Activated naive CD4-positive, alpha-beta T cell treated with anti-CD3 and anti-CD28 coated beads for 36 hours (primary cell): ENCODE results near the gene AHRR. TPM values are rescaled to one million over a fixed set of nuclear protein-coding genes. Genes with fewer than 3 reads are reported as not detected.
A peak's percentile ranks its signal among the peaks of the same experiment; 100 is the strongest.

Source experiments
- CTCF ChIA-PET: fragments of 350-600 bp; sonication (Branson Sonifier 250); formaldehyde crosslinking; loops from one replicate; lab custom pipeline; 2021; ENCODE audit warnings: antibody characterized with exemption; lab: Charles Lee
- DNase-seq: peaks from one replicate; pipeline ENCODE4 v3.0.0-alpha.2; 2020
- H3K27ac Mint-ChIP-seq: one replicate; pipeline ENCODE4 v1.8.0; 2021; ENCODE audit warnings: mild to moderate bottlenecking, mixed read lengths
- H3K27me3 Mint-ChIP-seq: one replicate; pipeline ENCODE4 v1.8.0; 2021; ENCODE audit warnings: low read depth, mixed read lengths
- H3K36me3 Mint-ChIP-seq: one replicate; pipeline ENCODE4 v1.8.0; 2021; ENCODE audit warnings: low read depth, mixed read lengths
- H3K4me1 Mint-ChIP-seq: one replicate; pipeline ENCODE4 v1.8.0; 2021; ENCODE audit warnings: low read depth, mixed read lengths
- H3K4me3 Mint-ChIP-seq: one replicate; pipeline ENCODE4 v1.8.0; 2021; ENCODE audit warnings: mild to moderate bottlenecking, moderate library complexity, mixed read lengths
- H3K9me3 Mint-ChIP-seq: one replicate; pipeline ENCODE4 v1.8.0; 2021; ENCODE audit warnings: mixed read lengths
- intact Hi-C: fragments of 100-400 bp; cut with micrococcal nuclease; formaldehyde crosslinking; loops from one replicate; pipeline ENCODE4 v1.15.1; 2023
- total RNA-seq, 2 experiments: library from RNA; stranded (reverse); gene quantifications; one replicate each; pipeline ENCODE4 v1.2.3, GENCODE V29; 2021

AHRR gene
- total RNA-seq, 2 experiments from 2014 or later: 4.1 to 5.5 TPM

DNA sequence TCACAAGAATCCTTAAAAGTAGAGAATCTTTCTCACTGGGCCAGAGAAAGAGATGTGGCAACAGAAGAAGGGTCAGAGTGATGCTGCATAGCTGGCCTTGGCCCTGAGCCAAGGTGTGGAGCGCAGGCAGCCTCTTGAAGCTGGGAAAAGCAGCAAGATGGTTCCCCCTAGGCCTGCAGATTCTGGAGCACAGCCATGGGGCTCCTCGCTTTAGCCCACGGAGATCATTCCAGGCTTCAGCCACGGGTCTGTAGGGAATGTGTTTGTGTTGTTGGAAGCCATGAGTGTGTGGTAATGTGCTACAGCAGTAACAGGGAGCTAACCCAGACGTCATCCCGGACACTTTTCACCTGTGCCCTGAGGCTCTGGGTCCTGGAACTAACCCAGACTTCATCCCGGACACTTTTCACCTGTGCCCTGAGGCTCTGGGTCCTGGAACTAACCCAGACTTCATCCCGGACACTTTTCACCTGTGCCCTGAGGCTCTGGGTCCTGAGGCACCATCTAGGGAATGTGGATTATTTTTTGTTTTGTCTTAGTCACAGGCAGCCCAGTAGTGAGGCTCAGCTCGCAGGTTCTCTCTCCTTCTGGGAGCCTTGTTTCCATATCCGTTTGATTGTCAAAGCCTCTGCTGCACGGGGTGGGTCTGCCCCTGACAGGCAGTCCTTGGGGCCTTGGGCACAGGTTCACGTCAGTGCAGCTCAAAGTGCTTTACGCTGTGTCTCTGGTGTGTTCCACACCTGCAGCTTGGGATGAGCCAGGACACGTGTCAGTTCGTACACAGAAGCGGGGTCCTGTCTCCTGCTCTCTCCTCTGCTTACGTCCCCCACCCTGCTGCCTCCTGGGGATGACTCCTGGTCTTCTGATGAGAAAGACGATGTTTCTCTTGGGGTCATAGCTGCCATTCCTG, 65.2 kb downstream of the AHRR start:
- no peak overlapping the region for H3K4me3 Mint-ChIP-seq
- intact Hi-C loops: no loop called here
- peaks cover 24% of the 10 kb centered on the region for H3K4me1 Mint-ChIP-seq
- H3K36me3 Mint-ChIP-seq: peaks cover 11% of the 10 kb centered on the region
- peaks cover 19% of the 10 kb centered on the region for H3K9me3 Mint-ChIP-seq
- CTCF ChIA-PET: no interaction called here
- H3K27ac Mint-ChIP-seq: no peak overlapping the region
- H3K27me3 Mint-ChIP-seq: peaks cover 5% of the 10 kb centered on the region
- DNase-seq: no peak

GRCh38 chr5:387491-388265, 66.2 kb downstream of the AHRR start:
- DNase-seq: no peak
- peaks cover 12% of the 10 kb centered on the region for H3K9me3 Mint-ChIP-seq
- peaks cover 7% of the 10 kb centered on the region for H3K36me3 Mint-ChIP-seq
- no peaks in the 10 kb centered on the region for H3K27me3 Mint-ChIP-seq
- H3K4me1 Mint-ChIP-seq: peaks cover 20% of the 10 kb centered on the region
- no peak overlapping the region for H3K4me3 Mint-ChIP-seq
- no peak overlapping the region for H3K27ac Mint-ChIP-seq
- intact Hi-C loops: no loop called here
- CTCF ChIA-PET: no interaction called here

- H3K9me3 Mint-ChIP-seq: peaks cover 12% of the 10 kb centered on the region
- no peak overlapping the region for H3K4me3 Mint-ChIP-seq
- peaks cover 23% of the 10 kb centered on the region for H3K4me1 Mint-ChIP-seq
- CTCF ChIA-PET: no interaction called here
- H3K36me3 Mint-ChIP-seq: peaks cover 7% of the 10 kb centered on the region
- no peak for DNase-seq
- intact Hi-C loops: no loop called here
- no peak overlapping the region for H3K27ac Mint-ChIP-seq
- H3K27me3 Mint-ChIP-seq: no peaks in the 10 kb centered on the region
These were observed 67.0 kb downstream of the AHRR start for GRCh38 chr5:388266-389196.

- Mint-ChIP-seq H3K9me3 (peaks cover 12% of the 10 kb centered on the region), H3K27ac (no peak overlapping the region), H3K4me3 (no peak overlapping the region), H3K36me3 (peaks cover 5% of the 10 kb centered on the region), H3K27me3 (no peaks in the 10 kb centered on the region), H3K4me1 (peaks cover 27% of the 10 kb centered on the region)
- no peak for DNase-seq
- CTCF ChIA-PET: no interaction called here
- intact Hi-C loops: no loop called here
These were observed 67.8 kb downstream of the AHRR start for GRCh38 chr5:389197-389821.

GRCh38 chr5:389891-390622, 68.5 kb downstream of the AHRR start:
- Mint-ChIP-seq H3K36me3 (peaks cover 5% of the 10 kb centered on the region), H3K4me3 (no peak overlapping the region), H3K27ac (no peak overlapping the region), H3K27me3 (no peaks in the 10 kb centered on the region), H3K4me1 (peaks cover 27% of the 10 kb centered on the region), H3K9me3 (peaks cover 9% of the 10 kb centered on the region)
- DNase-seq: no peak
- CTCF ChIA-PET: no interaction called here
- intact Hi-C loops: loop anchor here (5.0 kb wide), 1 partner anchor 927 kb away; no protein-coding TSS in a partner anchor

DNA sequence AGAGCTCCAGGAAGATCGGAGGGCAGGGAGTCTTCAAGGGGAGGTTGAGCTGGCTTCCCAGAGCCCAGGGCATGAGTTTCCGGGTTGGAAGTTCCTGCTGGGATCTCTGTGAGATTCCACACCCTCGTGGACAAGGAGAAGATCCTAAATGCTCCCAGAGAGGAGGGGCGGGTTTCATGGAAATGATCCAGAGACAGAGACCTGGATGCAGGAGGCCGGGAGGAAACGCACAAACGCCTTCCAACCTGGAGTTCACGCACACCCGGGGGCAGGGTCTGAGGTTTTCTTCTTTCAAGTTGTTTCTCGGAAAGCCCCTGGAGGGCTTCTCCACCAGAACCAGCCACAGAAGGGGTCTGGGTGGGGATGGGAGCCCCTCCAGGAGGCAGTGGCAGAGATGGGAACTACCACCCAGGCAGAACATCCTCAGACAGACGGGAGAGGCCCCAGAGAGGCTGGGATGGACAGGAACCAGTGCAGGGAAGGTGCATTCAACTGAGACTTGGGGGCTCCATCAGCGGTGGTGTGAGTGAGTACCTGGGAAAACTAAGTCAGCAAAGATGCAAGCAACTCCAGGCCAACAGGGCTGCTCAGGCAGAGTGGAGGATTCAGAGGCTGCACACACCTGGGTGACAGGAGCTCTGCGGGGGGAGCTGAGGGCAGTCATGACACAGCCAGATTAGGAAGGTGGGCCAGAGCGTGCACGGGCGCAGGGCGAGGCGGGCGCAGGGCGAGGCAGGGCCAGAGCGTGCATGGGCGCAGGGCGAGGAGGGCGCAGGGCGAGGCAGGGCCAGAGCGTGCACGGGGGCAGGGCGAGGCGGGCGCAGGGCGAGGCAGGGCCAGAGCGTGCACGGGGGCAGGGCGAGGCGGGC, 69.3 kb downstream of the AHRR start:
- intact Hi-C loops: loop anchor here (5.0 kb wide), 1 partner anchor 926 kb away; no protein-coding TSS in a partner anchor
- no peak for DNase-seq
- peaks cover 27% of the 10 kb centered on the region for H3K4me1 Mint-ChIP-seq

GRCh38 chr5:392431-392988, 71.0 kb downstream of the AHRR start:
- H3K4me1 Mint-ChIP-seq: peaks cover 27% of the 10 kb centered on the region
- CTCF ChIA-PET: interaction anchor here (1.7 kb wide), 1 partner anchor 13 kb away, joined by 6 read pairs; no protein-coding TSS in a partner anchor
- H3K27me3 Mint-ChIP-seq: no peaks in the 10 kb centered on the region
- peak overlapping the region; percentile 69 for H3K4me3 Mint-ChIP-seq
- no peaks in the 10 kb centered on the region for H3K9me3 Mint-ChIP-seq
- H3K36me3 Mint-ChIP-seq: no peaks in the 10 kb centered on the region
- DNase-seq: peak; percentile 96
- H3K27ac Mint-ChIP-seq: peak overlapping the region; percentile 91
- intact Hi-C loops: loop anchor here (1.0 to 5.0 kb wide), 7 partner anchors 13 to 925 kb away; partner anchors contain the start of gene PDCD6

More for the DNA sequence above, 69.3 kb downstream of the AHRR start:
- peaks cover 6% of the 10 kb centered on the region for H3K9me3 Mint-ChIP-seq
- H3K4me3 Mint-ChIP-seq: no peak overlapping the region
- H3K36me3 Mint-ChIP-seq: peaks cover 3% of the 10 kb centered on the region
- H3K27me3 Mint-ChIP-seq: no peaks in the 10 kb centered on the region
- CTCF ChIA-PET: no interaction called here
- no peak overlapping the region for H3K27ac Mint-ChIP-seq

DNA sequence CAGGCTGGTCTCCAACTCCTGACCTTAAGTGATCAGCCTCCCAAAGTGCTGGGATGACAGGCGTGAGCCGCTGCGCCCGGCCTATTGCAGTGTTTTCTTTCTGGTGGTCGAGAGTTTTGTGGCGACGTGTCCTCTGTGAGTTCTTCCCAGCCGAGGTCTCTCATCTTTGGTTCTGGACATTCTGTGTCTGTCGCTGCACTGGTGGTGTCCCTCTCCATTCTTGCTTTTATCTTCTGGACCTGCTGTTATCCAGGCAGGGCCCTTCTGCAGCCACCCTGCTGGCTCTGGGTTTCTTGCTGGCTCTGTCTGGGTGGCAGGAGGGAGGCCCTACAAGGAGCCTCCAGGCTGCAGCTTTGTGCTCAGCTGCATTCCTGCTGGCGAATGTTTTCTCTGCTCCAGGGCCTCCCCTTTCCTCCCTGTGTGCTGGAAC, 72.3 kb downstream of the AHRR start:
- intact Hi-C loops: loop anchor here (2.0 to 5.0 kb wide), 4 partner anchors 65 to 923 kb away; partner anchors contain the start of gene PDCD6
- peaks cover 27% of the 10 kb centered on the region for H3K4me1 Mint-ChIP-seq
- no peaks in the 10 kb centered on the region for H3K36me3 Mint-ChIP-seq
- no peak for DNase-seq
- peak overlapping the region; percentile 69 for H3K4me3 Mint-ChIP-seq
- CTCF ChIA-PET: no interaction called here
- no peaks in the 10 kb centered on the region for H3K27me3 Mint-ChIP-seq
- H3K9me3 Mint-ChIP-seq: no peaks in the 10 kb centered on the region
- H3K27ac Mint-ChIP-seq: peak overlapping the region; percentile 91

DNA sequence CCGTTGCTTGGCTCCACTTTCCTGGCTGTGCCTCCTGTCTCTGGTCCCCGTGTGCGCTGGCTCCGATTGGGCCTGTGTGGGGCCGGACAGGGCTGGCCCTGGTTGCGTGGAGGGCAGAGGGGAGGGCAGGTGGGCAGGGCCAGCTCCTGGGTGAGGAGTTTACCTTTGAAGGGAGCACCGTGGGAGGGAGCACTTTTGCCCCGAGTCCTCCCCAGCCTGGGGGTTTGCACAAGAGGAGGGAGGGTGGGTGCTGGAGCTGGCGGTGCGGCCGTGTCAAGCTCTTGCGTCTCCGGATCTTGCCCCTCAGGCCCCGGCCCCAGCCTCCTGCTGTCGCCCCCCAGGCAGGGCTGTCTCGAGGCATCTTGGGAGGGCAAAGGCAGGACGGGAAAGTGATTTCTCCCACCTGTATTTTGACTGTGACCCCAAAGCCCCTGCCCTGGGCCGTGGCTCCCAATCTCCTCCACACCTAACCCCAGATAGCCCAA, 73.2 kb downstream of the AHRR start:
- intact Hi-C loops: loop anchor here (5.0 kb wide), 1 partner anchor 923 kb away; no protein-coding TSS in a partner anchor
- no peak for DNase-seq
- Mint-ChIP-seq H3K9me3 (no peaks in the 10 kb centered on the region), H3K27me3 (no peaks in the 10 kb centered on the region), H3K27ac (no peak overlapping the region), H3K4me1 (peaks cover 32% of the 10 kb centered on the region), H3K36me3 (no peaks in the 10 kb centered on the region), H3K4me3 (no peak overlapping the region)
- CTCF ChIA-PET: interaction anchor here (0.5 kb wide), 1 partner anchor 325 kb away, joined by 3 read pairs; no protein-coding TSS in a partner anchor
